BLaER1 treated with 17β-estradiol and CSF1 and Interleukin-3, amounts not matched to agents 10 nM and 100 nM (cell line): ENCODE measurements around the gene FAM221B.

Experiments
- H3K27ac ChIP-seq, 11 experiments: shearing (Covaris generic); formaldehyde crosslinking; 2 replicates each; pipeline ENCODE4 v1.8.1; 2022
- H3K27me3 ChIP-seq, 11 experiments: shearing (Covaris generic); formaldehyde crosslinking; 2 replicates each; pipeline ENCODE4 v1.8.1; 2022
- H3K36me3 ChIP-seq, 11 experiments: shearing (Covaris generic); formaldehyde crosslinking; 2 replicates each; pipeline ENCODE4 v1.8.1; 2022
- H3K4me1 ChIP-seq, 10 experiments: shearing (Covaris generic); formaldehyde crosslinking; 2 replicates each; pipeline ENCODE4 v1.8.1; 2022
- H3K4me2 ChIP-seq, 11 experiments: shearing (Covaris generic); formaldehyde crosslinking; 2 replicates each; pipeline ENCODE4 v1.8.1; 2022
- H3K4me3 ChIP-seq, 10 experiments: shearing (Covaris generic); formaldehyde crosslinking; 2 replicates each; pipeline ENCODE4 v1.8.1; 2022
- H3K9ac ChIP-seq, 11 experiments: shearing (Covaris generic); formaldehyde crosslinking; 2 replicates each; pipeline ENCODE4 v1.8.1; 2022
- H3K9me3 ChIP-seq, 11 experiments: shearing (Covaris generic); formaldehyde crosslinking; replicated peaks in 1 of 11; 2 replicates each; pipeline ENCODE4 v1.8.1; 2022
- H4K20me1 ChIP-seq, 11 experiments: shearing (Covaris generic); formaldehyde crosslinking; 2 replicates each; pipeline ENCODE4 v1.8.1; 2022
- Cebpa-rat ChIP-seq, 11 experiments: shearing (Covaris generic); IDR thresholded peaks; 2 replicates each; pipeline ENCODE4 v1.8.1; 2022

The FAM221B gene, protein sequence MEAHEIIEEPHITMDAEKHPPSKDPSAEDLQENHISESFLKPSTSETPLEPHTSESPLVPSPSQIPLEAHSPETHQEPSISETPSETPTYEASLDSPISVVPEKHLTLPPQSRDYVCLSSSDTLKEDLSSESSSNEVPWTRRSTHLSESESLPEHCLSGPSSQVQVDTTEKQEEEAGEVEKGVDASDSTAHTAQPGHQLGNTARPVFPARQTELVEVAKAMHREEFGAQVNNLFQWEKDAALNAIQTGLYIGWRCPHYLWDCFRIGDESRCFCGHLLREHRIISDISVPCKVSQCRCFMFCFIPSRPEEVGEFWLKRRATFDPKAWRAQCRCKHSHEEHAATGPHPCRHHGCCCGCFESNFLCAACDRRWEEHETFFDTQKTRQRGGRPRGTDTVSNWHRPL

DNA sequence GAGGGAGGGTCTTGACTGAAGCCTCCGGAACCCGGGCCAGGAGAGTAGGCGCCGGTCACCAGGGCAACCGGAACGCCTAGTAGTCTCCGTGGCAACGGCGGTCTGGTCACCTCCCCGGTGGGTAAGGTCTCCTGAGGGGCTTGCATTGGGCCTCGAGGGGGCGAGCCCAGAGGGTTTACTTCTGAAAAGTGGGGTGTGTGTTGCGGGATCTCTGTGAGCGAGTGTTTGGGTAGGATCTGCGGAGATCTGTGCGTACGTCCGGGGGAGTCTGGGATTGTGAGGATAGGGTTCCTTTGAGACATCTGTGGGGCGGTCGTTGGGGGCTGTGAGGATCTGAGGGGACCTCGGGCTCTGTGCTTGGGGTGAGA is at the start of gene FAM221B:
FAM221B (minus strand) TSS at position 17 of the 368 bp plus-strand sequence. CDS start 2,571 bp downstream, outside the sequence.
- Histone ChIP-seq H4K20me1 (peaks cover 0 to 4% (median 0%) of the 10 kb centered on the region in 11 experiments; a peak in 2 of 22 replicates), H3K9ac (peak within 1 kb of the TSS; percentile 77 to 88 (median 83); a peak in 21 of 22 replicates), H3K36me3 (no peaks in the 10 kb centered on the region), H3K4me1 (peaks cover 20 to 63% (median 44%) of the 10 kb centered on the region in 10 experiments), H3K27me3 (peaks cover 0 to 11% (median 0%) of the 10 kb centered on the region in 11 experiments; a peak in 2 of 22 replicates), H3K4me3 (peak within 1 kb of the TSS; percentile 60 to 83 (median 70)), H3K27ac (peak within 1 kb of the TSS in 10 of 11 experiments; percentile 69 to 87 (median 76); a peak in 20 of 22 replicates), H3K4me2 (peak within 1 kb of the TSS; percentile 97 to 99 (median 99)), H3K9me3 (no peaks in the 10 kb centered on the region)
- no peak for TF ChIP-seq Cebpa-rat (IDR thresholded peaks at IDR 0.05)

DNA sequence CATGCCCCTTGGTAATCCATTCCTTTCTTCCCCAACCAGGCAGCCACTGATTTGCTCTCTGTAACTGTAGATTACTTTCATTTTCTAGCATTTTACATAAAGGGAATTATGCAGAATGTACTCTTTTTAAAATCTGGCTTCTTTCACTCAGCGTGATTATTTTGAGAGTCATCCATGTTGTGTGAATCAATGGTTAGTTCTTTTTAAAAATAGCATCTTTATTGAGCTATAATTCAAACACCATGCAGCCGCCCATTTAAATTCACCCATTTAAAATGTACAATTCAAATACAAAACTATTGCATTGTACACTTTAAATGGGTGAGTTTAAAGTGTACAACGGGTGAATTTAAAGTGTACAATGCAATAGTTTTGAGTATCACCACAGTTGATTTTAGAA is 44.0 kb upstream of the FAM221B start:
- no peaks in the 10 kb centered on the region for H3K36me3 ChIP-seq
- H3K9ac ChIP-seq = no peak overlapping the region
- H3K4me3 ChIP-seq = no peak overlapping the region
- H3K9me3 ChIP-seq = peaks cover 10 to 22% (median 18%) of the 10 kb centered on the region in 11 experiments
- H3K4me2 ChIP-seq = no peak overlapping the region
- H4K20me1 ChIP-seq = no peaks in the 10 kb centered on the region
- no peaks in the 10 kb centered on the region for H3K27me3 ChIP-seq
- TF ChIP-seq Cebpa-rat (IDR thresholded peaks at IDR 0.05) = no peak
- no peak overlapping the region for H3K27ac ChIP-seq
- H3K4me1 ChIP-seq = no peaks in the 10 kb centered on the region

DNA sequence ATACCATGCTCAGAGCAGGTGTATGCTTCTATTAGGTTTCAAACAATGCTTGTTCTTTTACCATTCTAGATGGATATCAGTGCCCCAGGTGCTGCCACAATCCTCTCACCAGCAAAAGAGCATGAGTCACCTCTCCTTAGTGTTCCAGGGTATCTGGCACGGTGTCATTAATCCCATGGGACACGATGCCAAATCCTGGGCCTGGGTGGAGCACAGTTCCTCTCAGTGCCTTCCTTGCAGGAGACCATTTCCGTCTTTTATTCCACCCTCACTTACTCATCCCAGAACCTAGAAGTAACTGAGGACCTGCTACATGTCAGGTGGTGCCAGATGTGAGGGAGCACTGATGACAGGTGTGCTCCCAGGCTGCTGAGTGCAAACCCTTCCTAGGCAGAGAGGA is 43.0 kb upstream of the FAM221B start:
- H3K36me3 ChIP-seq = no peaks in the 10 kb centered on the region
- H3K4me2 ChIP-seq = no peak overlapping the region
- no peaks in the 10 kb centered on the region for H3K27me3 ChIP-seq
- H3K9ac ChIP-seq = no peak overlapping the region
- no peak overlapping the region for H3K4me3 ChIP-seq
- H3K9me3 ChIP-seq = peaks cover under 1 to 12% (median 8%) of the 10 kb centered on the region in 11 experiments; a peak in 19 of 22 replicates
- no peaks in the 10 kb centered on the region for H4K20me1 ChIP-seq
- no peaks in the 10 kb centered on the region for H3K4me1 ChIP-seq
- no peak for TF ChIP-seq Cebpa-rat (IDR thresholded peaks at IDR 0.05)
- no peak overlapping the region for H3K27ac ChIP-seq

DNA sequence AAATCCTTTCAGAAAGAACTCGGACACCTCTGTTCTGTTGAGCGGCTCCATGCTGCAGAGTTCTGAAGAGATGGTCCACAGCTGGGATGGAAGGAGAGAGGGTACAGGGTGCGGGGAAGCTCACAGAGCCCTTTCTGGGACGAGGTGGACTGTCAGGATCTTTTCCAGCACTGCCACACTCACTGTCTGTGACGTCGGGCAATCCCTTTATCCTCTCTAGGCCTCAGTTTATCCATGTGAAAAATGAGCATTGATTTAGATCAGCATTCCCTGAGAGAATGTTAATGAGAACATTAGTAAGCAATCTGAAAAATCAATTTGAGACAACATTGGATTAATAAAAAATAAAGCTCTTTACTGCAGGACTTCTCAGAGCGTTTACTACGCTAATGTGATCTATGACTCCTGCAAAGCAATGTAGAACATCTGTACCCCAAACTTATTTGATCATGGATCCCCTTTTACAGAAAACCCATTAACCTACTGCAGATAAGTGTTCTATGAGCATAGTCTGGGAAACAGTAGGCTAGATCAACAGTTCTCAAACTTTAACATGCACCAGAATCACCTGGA is 41.9 kb upstream of the FAM221B start, which contains the start of gene OR13J1:
OR13J1 (minus strand) TSS at position 51 of the 573 bp plus-strand sequence; CDS start at position 51, 0 bp downstream.
- Histone ChIP-seq H3K4me1 (no peaks in the 10 kb centered on the region), H3K27ac (no peak within 1 kb of the TSS), H3K9ac (no peak within 1 kb of the TSS), H3K9me3 (peaks cover 0 to 2% (median 0%) of the 10 kb centered on the region in 11 experiments; a peak in 2 of 22 replicates), H4K20me1 (no peaks in the 10 kb centered on the region), H3K4me2 (no peak within 1 kb of the TSS), H3K36me3 (no peaks in the 10 kb centered on the region), H3K27me3 (no peaks in the 10 kb centered on the region), H3K4me3 (no peak within 1 kb of the TSS)
- no peak for TF ChIP-seq Cebpa-rat (IDR thresholded peaks at IDR 0.05)

DNA sequence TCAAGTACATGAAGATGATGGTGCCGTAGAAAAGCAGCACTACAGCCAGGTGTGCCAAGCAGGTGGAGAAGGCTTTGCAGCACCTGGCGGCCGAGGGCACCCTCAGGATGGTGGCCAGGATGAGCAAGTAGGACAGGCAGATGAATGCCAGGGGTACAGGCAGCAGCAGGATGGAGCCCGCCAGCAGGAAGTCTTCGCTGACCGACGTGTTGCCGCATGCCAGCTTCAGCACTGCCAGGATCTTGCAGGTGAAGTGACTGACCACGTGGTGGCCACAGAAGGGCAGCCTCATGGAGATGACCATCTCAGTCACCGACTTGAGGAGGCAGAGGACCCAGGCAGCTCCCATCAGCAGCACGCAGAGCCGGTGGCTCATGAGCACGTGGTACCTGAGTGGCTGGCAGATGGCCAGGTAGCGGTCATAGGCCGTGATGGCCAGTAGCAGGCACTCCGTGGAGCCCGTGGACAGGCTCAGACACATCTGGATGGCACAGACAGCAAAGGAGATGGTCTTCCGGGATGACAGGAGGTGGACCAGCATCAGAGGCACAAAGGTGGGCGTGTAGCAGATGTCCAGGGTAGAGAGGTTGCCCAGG is 41.2 kb upstream of the FAM221B start:
- H3K4me2 ChIP-seq = no peak overlapping the region
- H3K9me3 ChIP-seq = no peaks in the 10 kb centered on the region
- no peaks in the 10 kb centered on the region for H3K4me1 ChIP-seq
- H4K20me1 ChIP-seq = no peaks in the 10 kb centered on the region
- H3K27ac ChIP-seq = no peak overlapping the region
- H3K36me3 ChIP-seq = no peaks in the 10 kb centered on the region
- no peak overlapping the region for H3K9ac ChIP-seq
- H3K27me3 ChIP-seq = peaks cover 0 to 4% (median 0%) of the 10 kb centered on the region in 11 experiments; a peak in 1 of 22 replicates
- TF ChIP-seq Cebpa-rat (IDR thresholded peaks at IDR 0.05) = no peak
- H3K4me3 ChIP-seq = no peak overlapping the region

DNA sequence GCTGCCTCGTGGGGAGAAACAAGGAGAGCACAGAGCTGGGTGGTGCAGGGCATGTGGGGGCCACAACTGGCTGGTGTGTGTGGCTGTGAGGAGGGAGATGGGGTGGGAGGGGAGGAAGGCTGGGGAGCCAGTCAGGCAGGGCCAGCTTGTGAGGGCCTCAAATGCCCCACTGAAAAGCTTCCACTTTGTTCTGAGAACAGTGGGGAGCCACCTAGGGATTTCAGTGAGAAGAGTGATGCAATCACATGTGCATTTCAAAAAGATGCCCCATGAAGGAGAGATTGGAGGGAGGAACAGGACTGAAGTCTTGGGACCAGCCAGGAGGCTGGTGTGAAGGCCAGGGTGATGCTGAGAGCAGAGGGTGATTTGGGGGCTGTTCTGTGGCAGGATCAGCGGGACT is 40.4 kb upstream of the FAM221B start:
- H3K9ac ChIP-seq = no peak overlapping the region
- H3K27ac ChIP-seq = no peak overlapping the region
- peaks cover 0 to 5% (median 0%) of the 10 kb centered on the region in 11 experiments; a peak in 1 of 22 replicates for H3K27me3 ChIP-seq
- peak in 2 of 11 experiments; percentile 23 to 60; a peak in 3 of 22 replicates for TF ChIP-seq Cebpa-rat (IDR thresholded peaks at IDR 0.05)
- H3K4me3 ChIP-seq = no peak overlapping the region
- H3K36me3 ChIP-seq = no peaks in the 10 kb centered on the region
- no peaks in the 10 kb centered on the region for H3K9me3 ChIP-seq
- no peaks in the 10 kb centered on the region for H4K20me1 ChIP-seq
- no peak overlapping the region for H3K4me2 ChIP-seq
- no peaks in the 10 kb centered on the region for H3K4me1 ChIP-seq

DNA sequence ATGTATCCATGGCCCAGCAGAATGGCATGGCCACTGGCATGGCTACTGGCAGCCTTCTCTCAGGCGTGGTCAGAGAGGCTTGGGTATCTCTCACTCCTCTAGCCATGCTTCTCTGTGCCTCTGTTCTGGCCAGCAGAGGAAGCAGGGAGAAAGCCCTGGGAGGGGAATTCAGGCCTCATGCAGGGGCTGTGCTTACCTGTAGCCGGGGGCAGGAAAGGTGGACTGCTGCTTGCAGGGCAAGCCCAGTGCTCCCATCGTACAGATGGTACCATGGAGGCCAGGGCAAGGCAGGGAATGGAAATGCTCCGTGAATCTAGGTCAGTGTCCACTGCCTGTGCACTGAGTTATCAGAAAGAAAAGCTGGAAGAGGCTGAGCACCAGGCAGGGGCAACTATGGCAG is 39.0 kb upstream of the FAM221B start:
- H3K36me3 ChIP-seq = no peaks in the 10 kb centered on the region
- H3K9ac ChIP-seq = no peak overlapping the region
- no peaks in the 10 kb centered on the region for H3K9me3 ChIP-seq
- H3K4me3 ChIP-seq = no peak overlapping the region
- H3K4me2 ChIP-seq = no peak overlapping the region
- H3K27ac ChIP-seq = no peak overlapping the region
- H4K20me1 ChIP-seq = no peaks in the 10 kb centered on the region
- H3K4me1 ChIP-seq = no peaks in the 10 kb centered on the region
- H3K27me3 ChIP-seq = peaks cover 0 to 5% (median 0%) of the 10 kb centered on the region in 11 experiments; a peak in 1 of 22 replicates
- TF ChIP-seq Cebpa-rat (IDR thresholded peaks at IDR 0.05) = no peak

DNA sequence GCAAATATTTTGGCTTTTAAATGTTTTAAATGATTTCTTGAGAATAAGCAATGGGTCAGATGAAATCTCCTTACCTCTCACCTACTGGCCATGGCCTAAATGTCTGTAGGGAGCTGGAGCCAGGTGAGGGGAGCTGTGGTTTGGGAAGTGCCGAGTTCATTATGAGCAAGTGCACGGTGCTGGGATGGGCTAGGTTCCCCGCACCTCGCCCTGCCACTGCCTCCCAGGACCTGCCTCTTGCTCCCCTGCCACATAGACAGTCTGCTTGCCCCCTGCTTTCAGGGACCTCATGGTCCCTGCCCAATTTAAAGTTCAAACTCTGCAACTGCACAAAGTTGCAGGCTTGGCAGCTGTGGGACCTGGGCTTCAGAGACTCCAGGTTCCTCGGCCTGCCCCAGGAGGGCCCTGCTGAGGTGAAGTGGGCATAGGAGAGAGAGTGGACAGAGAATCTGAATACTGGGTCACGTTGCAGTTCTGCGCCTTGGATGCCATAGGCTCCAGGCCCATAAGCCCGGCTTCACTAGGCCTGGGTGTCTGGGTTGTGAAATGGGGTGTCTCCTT is 36.2 kb upstream of the FAM221B start:
- no peaks in the 10 kb centered on the region for H4K20me1 ChIP-seq
- no peaks in the 10 kb centered on the region for H3K9me3 ChIP-seq
- H3K9ac ChIP-seq = no peak overlapping the region
- peaks cover 0 to 14% (median 0%) of the 10 kb centered on the region in 11 experiments; a peak in 1 of 22 replicates for H3K27me3 ChIP-seq
- no peak for TF ChIP-seq Cebpa-rat (IDR thresholded peaks at IDR 0.05)
- no peak overlapping the region for H3K4me2 ChIP-seq
- H3K4me1 ChIP-seq = no peaks in the 10 kb centered on the region
- no peak overlapping the region for H3K27ac ChIP-seq
- H3K36me3 ChIP-seq = no peaks in the 10 kb centered on the region
- H3K4me3 ChIP-seq = no peak overlapping the region

DNA sequence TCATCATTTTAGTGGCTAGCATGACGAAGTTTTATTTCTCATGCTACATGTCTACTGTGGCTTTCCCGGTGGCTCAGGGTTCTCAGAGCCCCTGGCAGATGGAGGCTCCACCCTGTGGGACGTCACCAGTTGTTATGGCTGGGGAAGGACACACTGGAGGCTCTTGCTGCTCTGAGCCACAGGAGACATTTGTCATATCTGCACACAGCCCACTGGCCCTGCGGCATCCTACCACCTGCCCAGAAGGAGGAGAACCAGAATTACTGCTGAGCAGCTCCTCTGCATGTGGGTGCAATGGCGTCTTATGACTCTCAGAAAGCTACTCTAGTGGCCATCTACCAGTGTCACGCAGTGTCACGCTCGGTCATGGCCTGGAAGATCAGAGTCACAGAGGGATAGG is 35.1 kb upstream of the FAM221B start:
- Histone ChIP-seq H3K4me1 (peaks cover 0 to 4% (median 0%) of the 10 kb centered on the region in 10 experiments; a peak in 1 of 20 replicates), H3K9ac (no peak overlapping the region), H3K27ac (no peak overlapping the region), H3K36me3 (no peaks in the 10 kb centered on the region), H3K9me3 (no peaks in the 10 kb centered on the region), H3K27me3 (peaks cover 0 to 14% (median 0%) of the 10 kb centered on the region in 11 experiments; a peak in 1 of 22 replicates), H3K4me2 (no peak overlapping the region), H4K20me1 (no peaks in the 10 kb centered on the region), H3K4me3 (no peak overlapping the region)
- no peak for TF ChIP-seq Cebpa-rat (IDR thresholded peaks at IDR 0.05)
